NCI-H1436 (cell line): ENCODE data around the gene CFC1B.
"Not testable (repeated sequence)": the region's sequence is repeated elsewhere in the genome, so short reads cannot be mapped to it uniquely, and the experiment has no call there.

Experiments used
- DNase-seq: peaks from one replicate; lab custom pipeline; 2025; lab: John Stamatoyannopoulos, UW

CFC1B gene

GRCh38 chr2:130520992-130521391 lies at the start of gene CFC1B:
CFC1B (plus strand) TSS chr2:130521222; CDS start chr2:130521485, 263 bp downstream.
- not testable (repeated sequence) for DNase-seq

GRCh38 chr2:130491073-130491472 lies 29.9 kb upstream of the CFC1B start:
- not testable (repeated sequence) for DNase-seq

GRCh38 chr2:130509228-130509627 lies 11.8 kb upstream of the CFC1B start, which contains the start of gene POTEI:
POTEI (minus strand) TSS chr2:130509328; CDS start chr2:130509235, 93 bp downstream.
- not testable (repeated sequence) for DNase-seq

- DNase-seq: not testable (repeated sequence)
Observed at GRCh38 chr2:130510807-130511746, 9.9 kb upstream of the CFC1B start.

GRCh38 chr2:130511747-130512451 lies 9.1 kb upstream of the CFC1B start:
- DNase-seq: not testable (repeated sequence)

- not testable (repeated sequence) for DNase-seq
Observed at GRCh38 chr2:130518516-130519106, 2.4 kb upstream of the CFC1B start.

- not testable (repeated sequence) for DNase-seq
Observed at GRCh38 chr2:130522390-130522789, 1.4 kb downstream of the CFC1B start.

- not testable (repeated sequence) for DNase-seq
Observed at GRCh38 chr2:130527365-130527967, 6.4 kb downstream of the CFC1B start.

GRCh38 chr2:130529545-130529944 lies 8.5 kb downstream of the CFC1B start:
- DNase-seq: not testable (repeated sequence)

- DNase-seq: not testable (repeated sequence)
Observed at GRCh38 chr2:130530212-130530611, 9.2 kb downstream of the CFC1B start.

GRCh38 chr2:130531225-130531624 lies 10.2 kb downstream of the CFC1B start:
- not testable (repeated sequence) for DNase-seq

- not testable (repeated sequence) for DNase-seq
Observed at GRCh38 chr2:130531672-130532071, 10.7 kb downstream of the CFC1B start.

- DNase-seq: not testable (repeated sequence)
Observed at GRCh38 chr2:130536654-130537053, 15.6 kb downstream of the CFC1B start.

GRCh38 chr2:130538271-130538670 lies 17.2 kb downstream of the CFC1B start:
- not testable (repeated sequence) for DNase-seq

GRCh38 chr2:130542789-130543188 lies 21.8 kb downstream of the CFC1B start:
- DNase-seq: not testable (repeated sequence)

GRCh38 chr2:130543785-130544528 lies 22.9 kb downstream of the CFC1B start:
- DNase-seq: not testable (repeated sequence)

- DNase-seq: not testable (repeated sequence)
Observed at GRCh38 chr2:130544978-130545377, 24.0 kb downstream of the CFC1B start.

GRCh38 chr2:130548418-130548817 lies 27.4 kb downstream of the CFC1B start:
- DNase-seq: not testable (repeated sequence)

- not testable (repeated sequence) for DNase-seq
Observed at GRCh38 chr2:130549475-130549874, 28.5 kb downstream of the CFC1B start.

- DNase-seq: not testable (repeated sequence)
Observed at GRCh38 chr2:130554178-130554577, 33.2 kb downstream of the CFC1B start.

- not testable (repeated sequence) for DNase-seq
Observed at GRCh38 chr2:130556441-130556840, 35.4 kb downstream of the CFC1B start.
